Thymus (tissue), 11 donors: ENCODE data around the gene CNTN2. TPM values are rescaled to one million over a fixed set of nuclear protein-coding genes. Genes with fewer than 3 reads are reported as not detected.

Experiments used
- DNase-seq, 9 donors: peaks; one replicate each; pipeline ENCODE4 v3.0.0-alpha.2; 2013; ENCODE audit warnings: low spot score in 9 of 9, low read depth in 6 of 9, missing footprints in 1 of 9
- H3K27ac ChIP-seq, 2 donors: one replicate each; pipeline ENCODE4 v1.5.1; 2013; ENCODE audit warnings: control low read depth in 1 of 2, low read depth in 1 of 2, low read length in 1 of 2, mild to moderate bottlenecking in 1 of 2, moderate library complexity in 1 of 2
- H3K27me3 ChIP-seq, 2 donors: one replicate each; pipeline ENCODE4 v1.5.1; 2013; ENCODE audit warnings: low read length in 1 of 2; ENCODE audit not compliant: control insufficient read depth in 2 of 2, insufficient read depth in 1 of 2
- H3K36me3 ChIP-seq, 2 donors: one replicate each; pipeline ENCODE4 v1.5.1; 2013; ENCODE audit warnings: low read length in 1 of 2, mild to moderate bottlenecking in 1 of 2, moderate library complexity in 1 of 2; ENCODE audit not compliant: control insufficient read depth in 2 of 2, insufficient read depth in 2 of 2
- H3K4me1 ChIP-seq, 2 donors: one replicate each; pipeline ENCODE4 v1.5.1; 2013; ENCODE audit warnings: low read length in 2 of 2; ENCODE audit not compliant: control insufficient read depth in 2 of 2, insufficient read depth in 2 of 2
- H3K4me3 ChIP-seq, 2 donors: one replicate each; pipeline ENCODE4 v1.5.1; 2013; ENCODE audit warnings: low read length in 2 of 2, control low read depth in 1 of 2, mild to moderate bottlenecking in 1 of 2
- H3K9me3 ChIP-seq, 2 donors: one replicate each; pipeline ENCODE4 v1.5.1; 2013; ENCODE audit warnings: low read length in 1 of 2, mild to moderate bottlenecking in 1 of 2; ENCODE audit not compliant: control insufficient read depth in 2 of 2, insufficient read depth in 1 of 2
- WGBS: extraction: QIAGEN DNeasy Blood & Tissue Kit; methylation state at CpG from one replicate; pipeline ENCODE4 v1.1.7; 2013; 5-methylcytosine and 5-hydroxymethylcytosine counted together
- polyA plus RNA-seq: library from polyadenylated mRNA; stranded (reverse); fragments of 200-250 nt; gene quantifications from one replicate; pipeline ENCODE4 v1.2.3, GENCODE V29; 2013
- total RNA-seq: library from RNA; stranded (reverse); fragments of 120-200 nt; gene quantifications from one replicate; pipeline ENCODE4 v1.2.4, GENCODE V29; 2013
- donor health status: healthy.

Gene CNTN2
- total and polyA plus RNA-seq, 2 donors: 0.27 to 0.28 TPM

DNA sequence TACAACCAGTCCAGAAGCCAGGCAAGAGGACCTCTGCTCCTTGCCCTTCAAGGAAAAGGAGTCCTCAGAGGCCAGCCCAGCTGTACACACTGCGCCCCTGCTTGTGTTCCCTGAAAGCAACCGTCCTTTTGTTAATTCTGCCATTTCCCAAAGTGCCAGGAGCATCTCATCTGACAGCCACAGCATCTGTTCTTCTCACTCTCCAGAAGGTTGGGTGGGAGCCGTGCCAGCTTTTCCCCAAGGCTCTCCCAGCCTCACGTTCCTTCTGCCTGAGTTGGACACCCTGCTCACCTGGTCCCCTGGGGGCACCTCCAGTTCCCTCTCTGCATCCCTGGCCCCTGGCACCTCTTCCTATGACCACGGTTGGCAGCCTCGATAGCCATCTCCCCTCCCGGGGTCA is 10.5 kb upstream of the CNTN2 start:
- H3K36me3 ChIP-seq: no peaks in the 10 kb centered on the region
- H3K9me3 ChIP-seq: peaks cover 0 to 1% of the 10 kb centered on the region in 2 donors
- H3K4me1 ChIP-seq: no peaks in the 10 kb centered on the region
- H3K4me3 ChIP-seq: no peak overlapping the region
- no peak for DNase-seq
- no peak overlapping the region for H3K27ac ChIP-seq
- peaks cover 0 to 35% of the 10 kb centered on the region in 2 donors for H3K27me3 ChIP-seq
- WGBS: 95% methylated on average over 7 of the region's 7 CpGs

DNA sequence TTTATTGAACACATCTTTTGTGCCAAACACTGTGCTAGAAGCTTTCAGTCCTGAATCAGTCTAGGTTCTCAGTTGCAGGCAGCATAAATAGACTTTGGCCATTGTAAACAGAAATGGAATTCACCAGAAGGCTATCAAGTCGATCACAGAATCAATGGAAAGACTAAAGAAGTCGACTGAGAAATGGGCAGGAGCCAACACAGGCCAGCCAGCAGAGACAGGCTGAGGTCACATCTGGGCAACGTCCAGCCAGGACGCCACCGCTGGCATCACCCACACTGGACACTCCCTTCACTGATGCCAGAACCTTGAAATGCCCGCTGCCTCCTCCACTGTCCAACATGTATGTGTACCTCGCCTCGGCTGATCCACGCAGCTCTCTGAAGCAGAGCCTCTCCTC is 5.5 kb upstream of the CNTN2 start:
- no peaks in the 10 kb centered on the region for H3K4me1 ChIP-seq
- no peaks in the 10 kb centered on the region for H3K36me3 ChIP-seq
- no peak for DNase-seq
- no peak overlapping the region for H3K27ac ChIP-seq
- no peak overlapping the region for H3K4me3 ChIP-seq
- H3K27me3 ChIP-seq: peaks cover 5 to 33% of the 10 kb centered on the region in 2 donors
- no peaks in the 10 kb centered on the region for H3K9me3 ChIP-seq
- WGBS: 95% methylated on average over 9 of the region's 9 CpGs

DNA sequence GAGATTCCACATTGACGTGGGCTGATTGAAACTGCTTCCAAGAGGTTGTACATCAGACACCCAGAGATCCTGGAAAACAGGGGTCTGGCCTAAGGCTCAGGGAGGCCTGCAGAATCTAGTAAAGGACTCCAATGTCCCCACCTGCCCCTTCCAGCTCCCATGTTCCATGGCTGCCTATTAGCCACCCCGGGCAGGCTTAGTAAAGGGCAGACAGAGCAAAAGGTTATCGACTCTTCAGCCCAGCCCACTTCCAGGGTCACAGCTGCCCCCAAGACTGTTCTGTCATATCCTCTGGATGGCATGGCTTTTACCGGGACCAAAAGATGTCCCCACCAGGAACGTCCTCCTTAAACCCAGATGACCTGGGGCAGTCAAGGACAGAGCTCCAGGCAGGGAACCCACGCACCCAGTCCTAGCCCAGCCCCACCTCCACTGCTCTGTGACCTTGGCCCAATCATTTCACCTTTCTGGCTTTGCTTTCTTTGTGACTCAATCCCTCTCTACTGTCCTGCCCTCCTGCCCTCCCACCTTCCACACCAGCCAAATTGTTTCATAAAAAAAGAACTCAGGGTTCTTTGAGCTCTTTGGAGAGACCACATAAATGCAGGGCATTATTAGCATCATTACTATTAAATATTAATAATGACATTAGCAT is 4.8 kb upstream of the CNTN2 start:
- WGBS: 91% methylated on average over 6 of the region's 6 CpGs
- Histone ChIP-seq H3K27me3 (peaks cover 12 to 37% of the 10 kb centered on the region in 2 donors), H3K4me3 (no peak overlapping the region), H3K36me3 (no peaks in the 10 kb centered on the region), H3K9me3 (no peaks in the 10 kb centered on the region), H3K27ac (no peak overlapping the region), H3K4me1 (peaks cover 0 to under 1% of the 10 kb centered on the region in 2 donors)
- DNase-seq: no peak

DNA sequence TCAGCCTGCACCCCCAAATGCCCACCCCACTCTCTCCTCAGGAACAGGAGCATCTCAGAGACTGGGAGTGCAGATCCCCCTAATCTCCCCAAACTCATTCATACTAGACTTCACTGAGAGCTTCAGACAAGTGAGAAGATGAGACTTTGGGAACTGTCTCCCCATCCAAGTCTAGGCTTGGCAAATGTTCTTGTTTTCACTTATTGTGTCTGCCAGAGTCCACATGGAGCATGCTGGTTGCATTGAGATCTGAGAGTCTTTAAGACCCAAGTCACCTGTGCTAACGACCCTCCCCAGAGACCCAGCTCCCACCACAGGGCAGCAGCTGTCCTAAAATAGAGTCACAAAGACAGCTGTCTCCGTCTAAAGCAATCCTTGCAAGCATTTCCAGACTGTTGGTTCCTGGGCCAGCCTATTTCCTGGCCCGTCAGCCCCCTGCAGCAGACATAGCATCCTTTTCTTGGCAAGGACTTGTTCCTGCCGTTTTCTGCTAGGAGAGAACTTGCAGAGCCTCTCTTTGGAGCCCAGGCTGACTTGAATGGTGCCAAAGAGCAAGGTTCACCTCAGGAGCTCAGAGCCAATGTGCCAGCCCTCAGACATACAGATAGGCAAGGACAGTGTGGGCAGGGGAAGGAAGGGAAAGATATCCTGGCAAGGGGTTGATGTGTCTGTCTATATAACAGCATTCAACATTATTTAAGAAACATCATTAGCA is 1.9 kb upstream of the CNTN2 start:
- H3K27ac ChIP-seq: no peak overlapping the region
- H3K4me3 ChIP-seq: no peak overlapping the region
- H3K9me3 ChIP-seq: no peaks in the 10 kb centered on the region
- DNase-seq: no peak
- WGBS: 62% methylated on average over 4 of the region's 4 CpGs
- no peaks in the 10 kb centered on the region for H3K36me3 ChIP-seq
- peaks cover 0 to 3% of the 10 kb centered on the region in 2 donors for H3K4me1 ChIP-seq
- H3K27me3 ChIP-seq: peaks cover 31 to 64% of the 10 kb centered on the region in 2 donors

DNA sequence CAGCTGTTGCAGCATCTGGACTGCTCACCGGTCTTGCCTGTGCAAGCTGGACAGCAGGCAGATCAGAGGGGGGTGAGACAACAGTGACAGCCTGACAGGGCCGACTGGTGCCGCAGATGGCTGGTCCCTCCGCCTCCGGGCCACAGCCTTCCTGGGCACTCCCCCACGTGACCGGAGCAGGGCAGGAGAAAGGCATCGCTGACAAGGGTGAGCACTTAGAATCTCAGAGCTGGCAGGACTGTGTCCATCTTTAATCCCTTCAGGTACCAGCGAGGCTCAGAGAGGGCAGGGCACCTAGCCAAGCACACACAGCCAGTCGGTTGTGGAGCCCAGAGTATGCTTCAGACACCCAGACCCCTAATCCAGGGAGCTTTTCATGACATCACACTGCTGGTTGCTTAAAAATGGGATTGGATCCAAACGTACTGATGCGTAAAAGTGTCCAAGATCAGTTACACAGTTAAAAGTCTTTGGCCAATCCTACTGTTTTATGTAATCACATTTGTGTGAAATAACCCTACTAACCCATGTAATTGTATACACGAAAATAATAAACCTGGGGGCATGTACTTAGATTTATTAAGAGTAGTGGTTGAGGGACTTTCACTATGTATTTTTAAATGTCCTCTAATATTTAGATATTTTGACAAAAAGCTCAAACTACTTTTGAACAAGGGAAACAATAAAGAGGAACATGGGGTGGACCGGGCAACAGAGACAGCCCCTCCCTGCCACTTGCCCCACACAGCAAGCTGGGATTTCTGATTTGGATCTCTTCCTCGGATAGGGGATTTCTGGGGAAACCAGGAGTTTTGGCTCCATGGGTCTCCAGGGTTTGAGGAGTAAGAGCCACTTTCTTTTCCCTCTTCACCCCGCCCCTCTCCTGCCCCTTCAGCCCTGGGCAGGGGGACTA is 758 bp upstream of the CNTN2 start:
- Histone ChIP-seq H3K27me3 (peaks cover 31 to 75% of the 10 kb centered on the region in 2 donors), H3K27ac (no peak overlapping the region), H3K36me3 (no peaks in the 10 kb centered on the region), H3K9me3 (no peaks in the 10 kb centered on the region), H3K4me1 (peaks cover 0 to 3% of the 10 kb centered on the region in 2 donors), H3K4me3 (no peak overlapping the region)
- 73% methylated on average over 16 of the region's 16 CpGs for WGBS
- DNase-seq: no peak

DNA sequence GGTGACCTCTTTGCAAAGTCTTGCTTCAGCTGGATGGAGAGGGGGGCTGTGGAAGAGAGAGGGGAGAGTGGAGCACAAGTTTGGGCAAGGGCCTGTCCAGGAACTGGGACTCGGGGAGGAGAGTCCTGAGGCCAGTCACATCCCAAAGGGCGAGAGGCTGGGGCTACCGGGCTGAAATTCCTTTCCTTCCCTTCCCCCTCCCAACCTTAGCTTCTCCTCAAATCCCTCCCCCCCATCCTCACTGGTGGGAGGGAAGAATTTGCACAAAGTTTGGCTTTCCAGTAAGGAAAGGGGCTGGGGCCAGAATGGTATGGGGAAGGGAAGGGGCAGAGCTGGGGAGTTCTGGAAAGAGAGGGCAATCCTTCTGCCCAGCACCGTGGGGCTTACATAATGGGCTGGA is 854 bp downstream of the CNTN2 start:
- no peaks in the 10 kb centered on the region for H3K9me3 ChIP-seq
- H3K4me3 ChIP-seq: no peak overlapping the region
- 50% methylated on average over 4 of the region's 4 CpGs for WGBS
- H3K27ac ChIP-seq: no peak overlapping the region
- DNase-seq: no peak
- peaks cover 31 to 84% of the 10 kb centered on the region in 2 donors for H3K27me3 ChIP-seq
- no peaks in the 10 kb centered on the region for H3K36me3 ChIP-seq
- peaks cover 0 to 3% of the 10 kb centered on the region in 2 donors for H3K4me1 ChIP-seq

DNA sequence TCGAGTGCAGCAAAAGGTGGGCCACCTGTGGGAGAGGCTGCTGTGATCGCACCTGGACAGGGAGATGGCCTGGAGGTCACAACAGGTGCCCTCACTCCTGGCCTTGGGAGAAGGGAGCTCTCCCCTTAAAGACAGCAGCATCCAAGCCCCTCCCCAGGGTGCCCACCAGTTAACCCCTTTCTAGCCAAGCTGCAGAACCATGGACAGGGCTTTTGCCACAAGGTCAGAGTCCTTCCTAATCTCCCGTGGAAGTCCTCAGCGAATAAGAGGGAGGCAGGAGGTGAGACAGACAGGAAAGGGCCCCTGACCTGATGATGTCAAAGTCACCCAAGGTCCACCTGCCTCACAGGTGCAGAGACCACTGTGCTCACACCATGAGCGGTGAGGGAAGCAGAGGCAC is 1.7 kb downstream of the CNTN2 start:
- H3K27ac ChIP-seq: no peak overlapping the region
- 41% methylated on average over 5 of the region's 5 CpGs for WGBS
- peaks cover 0 to 3% of the 10 kb centered on the region in 2 donors for H3K4me1 ChIP-seq
- H3K4me3 ChIP-seq: no peak overlapping the region
- H3K9me3 ChIP-seq: no peaks in the 10 kb centered on the region
- no peak for DNase-seq
- peaks cover 31 to 87% of the 10 kb centered on the region in 2 donors for H3K27me3 ChIP-seq
- no peaks in the 10 kb centered on the region for H3K36me3 ChIP-seq

DNA sequence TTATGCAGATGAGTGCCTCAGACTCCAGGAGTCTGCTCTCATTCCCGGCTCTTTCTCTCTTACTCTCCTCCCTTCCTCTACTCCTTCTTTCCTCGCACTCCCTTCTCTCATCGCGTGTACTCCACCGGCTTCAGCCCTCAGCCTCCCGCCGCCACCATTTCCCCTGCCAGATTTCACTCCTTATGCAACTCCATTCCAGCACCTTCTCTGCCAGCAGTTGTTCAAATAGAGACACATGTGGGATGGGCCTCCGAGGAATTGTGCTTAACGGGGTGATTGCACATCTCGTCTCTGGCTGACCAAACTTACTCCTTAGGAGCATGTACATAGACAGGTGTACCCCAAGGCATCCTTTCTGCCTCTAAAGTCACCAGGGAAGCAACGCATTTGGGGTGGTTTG is 2.1 kb downstream of the CNTN2 start:
- Histone ChIP-seq H3K36me3 (no peaks in the 10 kb centered on the region), H3K4me3 (no peak overlapping the region), H3K4me1 (peaks cover 0 to 3% of the 10 kb centered on the region in 2 donors), H3K27ac (no peak overlapping the region), H3K9me3 (no peaks in the 10 kb centered on the region), H3K27me3 (peaks cover 31 to 83% of the 10 kb centered on the region in 2 donors)
- WGBS: 47% methylated on average over 11 of the region's 11 CpGs
- no peak for DNase-seq

DNA sequence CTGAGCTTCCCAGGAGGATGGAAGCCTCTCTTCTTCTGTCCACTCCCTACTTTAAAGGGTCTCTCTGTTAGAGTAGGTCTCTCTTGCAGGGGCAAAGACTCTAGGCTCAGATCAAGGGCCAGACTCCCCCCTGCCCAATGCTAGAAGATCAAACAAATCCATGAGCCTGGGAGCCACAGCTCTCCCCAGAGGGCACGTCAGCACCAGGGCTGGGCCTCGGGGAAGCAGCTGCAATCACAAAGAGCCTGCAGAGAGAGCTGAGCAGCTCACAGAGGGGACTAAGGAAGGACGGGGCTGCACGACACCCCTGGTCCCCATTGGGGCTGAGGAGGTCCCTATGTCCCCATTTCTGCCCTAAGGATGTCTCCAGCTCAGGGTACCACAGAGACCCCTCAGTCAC is 3.9 kb downstream of the CNTN2 start:
- DNase-seq: no peak
- H3K4me1 ChIP-seq: peaks cover 0 to 3% of the 10 kb centered on the region in 2 donors
- no peak overlapping the region for H3K4me3 ChIP-seq
- peaks cover 32 to 72% of the 10 kb centered on the region in 2 donors for H3K27me3 ChIP-seq
- H3K36me3 ChIP-seq: no peaks in the 10 kb centered on the region
- H3K27ac ChIP-seq: no peak overlapping the region
- 64% methylated on average over 4 of the region's 4 CpGs for whole genome bisulfite sequencing
- H3K9me3 ChIP-seq: no peaks in the 10 kb centered on the region
